LNCAP (cell line): Measurements from ENCODE around the gene ZNF783.
A peak's percentile ranks its signal among the peaks of the same experiment; 100 is the strongest.

Experiments used
- CTCF ChIP-seq: fragments of 450-650 bp; IDR thresholded peaks from 2 replicates; pipeline ENCODE4 v1.5.1; 2017; ENCODE audit warnings: mild to moderate bottlenecking

The ZNF783 gene

GRCh38 chr7:149232362-149232761 is 29.6 kb upstream of the ZNF783 start:
- no peak for TF ChIP-seq CTCF

GRCh38 chr7:149237502-149237901 is 24.5 kb upstream of the ZNF783 start:
- TF ChIP-seq CTCF: no peak

GRCh38 chr7:149238051-149238450 is 23.9 kb upstream of the ZNF783 start:
- no peak for TF ChIP-seq CTCF

- peak; percentile 95 for TF ChIP-seq CTCF
Measured at GRCh38 chr7:149239345-149240143, 22.5 kb upstream of the ZNF783 start, which contains the start of gene ZNF212. ZNF212 (plus strand) TSS chr7:149239651; CDS start chr7:149239779, 128 bp downstream.

GRCh38 chr7:149240637-149241036 is 21.4 kb upstream of the ZNF783 start:
- TF ChIP-seq CTCF: no peak

GRCh38 chr7:149241696-149242095 is 20.3 kb upstream of the ZNF783 start:
- TF ChIP-seq CTCF: no peak

- no peak for TF ChIP-seq CTCF
Measured at GRCh38 chr7:149245244-149245643, 16.8 kb upstream of the ZNF783 start.
